Brain microvascular endothelial cell (primary cell): ENCODE results near the gene GINM1.
A peak's percentile ranks its signal among the peaks of the same experiment; 100 is the strongest.

Experiments used
- DNase-seq: peaks from one replicate; pipeline ENCODE4 v3.0.0-alpha.2; 2020
- H3K27ac ChIP-seq: fragments of 250-450 bp; sonication (Bioruptor Pico); 2 replicates; pipeline ENCODE4 v1.5.1; 2020; ENCODE audit warnings: mild to moderate bottlenecking, moderate library complexity
- H3K27me3 ChIP-seq: fragments of 250-450 bp; sonication (Bioruptor Pico); replicated peaks from 2 replicates; pipeline ENCODE4 v1.5.1; 2020; ENCODE audit warnings: mild to moderate bottlenecking
- H3K36me3 ChIP-seq: fragments of 250-450 bp; sonication (Bioruptor Pico); replicated peaks from 2 replicates; pipeline ENCODE4 v1.5.1; 2020; ENCODE audit warnings: mild to moderate bottlenecking
- H3K4me3 ChIP-seq: 2 replicates; pipeline ENCODE4 v1.5.1; 2011; ENCODE audit warnings: low read depth, mild to moderate bottlenecking, control low read depth, low read length, moderate library complexity
- in situ Hi-C: cut with HindIII; loops from 2 replicates; pipeline ENCODE4 v1.10.0; 2017; ENCODE audit warnings: low sequenced_read_pairs, low pct_ligation_motif_present
- TF ChIP-seq, protein P1 (sequence below): IDR thresholded peaks from 2 replicates; pipeline ENCODE4 v1.5.1; 2011; ENCODE audit warnings: low read depth, mild to moderate bottlenecking, moderate library complexity, low read length, control low read depth, inconsistent platforms; ENCODE audit errors: missing control alignments

The GINM1 gene

DNA sequence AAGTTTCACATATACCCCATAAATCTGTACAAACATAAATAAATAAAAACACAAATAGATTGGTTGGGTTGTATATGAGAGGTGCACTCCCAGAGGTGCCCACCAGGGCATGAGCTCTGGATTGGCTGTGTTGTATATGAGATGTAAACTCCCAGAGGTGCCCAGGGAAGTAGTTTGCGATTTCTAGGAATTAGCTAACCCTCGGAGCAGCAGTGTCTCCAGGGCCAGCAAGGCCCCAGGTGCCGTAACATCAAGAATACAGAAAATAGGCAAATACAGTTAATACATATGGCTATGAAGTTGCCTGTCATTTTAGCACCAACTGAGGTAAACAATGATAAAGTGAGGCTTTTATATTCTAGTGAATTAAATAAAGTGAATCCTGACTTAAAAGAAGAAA, 5.4 kb upstream of the GINM1 start:
- Histone ChIP-seq H3K4me3 (no peak overlapping the region), H3K27ac (no peak overlapping the region), H3K36me3 (no peaks in the 10 kb centered on the region), H3K27me3 (no peaks in the 10 kb centered on the region)
- TF ChIP-seq, protein P1, sequence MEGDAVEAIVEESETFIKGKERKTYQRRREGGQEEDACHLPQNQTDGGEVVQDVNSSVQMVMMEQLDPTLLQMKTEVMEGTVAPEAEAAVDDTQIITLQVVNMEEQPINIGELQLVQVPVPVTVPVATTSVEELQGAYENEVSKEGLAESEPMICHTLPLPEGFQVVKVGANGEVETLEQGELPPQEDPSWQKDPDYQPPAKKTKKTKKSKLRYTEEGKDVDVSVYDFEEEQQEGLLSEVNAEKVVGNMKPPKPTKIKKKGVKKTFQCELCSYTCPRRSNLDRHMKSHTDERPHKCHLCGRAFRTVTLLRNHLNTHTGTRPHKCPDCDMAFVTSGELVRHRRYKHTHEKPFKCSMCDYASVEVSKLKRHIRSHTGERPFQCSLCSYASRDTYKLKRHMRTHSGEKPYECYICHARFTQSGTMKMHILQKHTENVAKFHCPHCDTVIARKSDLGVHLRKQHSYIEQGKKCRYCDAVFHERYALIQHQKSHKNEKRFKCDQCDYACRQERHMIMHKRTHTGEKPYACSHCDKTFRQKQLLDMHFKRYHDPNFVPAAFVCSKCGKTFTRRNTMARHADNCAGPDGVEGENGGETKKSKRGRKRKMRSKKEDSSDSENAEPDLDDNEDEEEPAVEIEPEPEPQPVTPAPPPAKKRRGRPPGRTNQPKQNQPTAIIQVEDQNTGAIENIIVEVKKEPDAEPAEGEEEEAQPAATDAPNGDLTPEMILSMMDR = peak; percentile 78
- in situ Hi-C loops = no loop called here
- DNase-seq = peak; percentile 12

- H3K4me3 ChIP-seq = no peak overlapping the region
- in situ Hi-C loops = no loop called here
- no peaks in the 10 kb centered on the region for H3K27me3 ChIP-seq
- H3K36me3 ChIP-seq = no peaks in the 10 kb centered on the region
- DNase-seq = peak; percentile 58
- TF ChIP-seq, protein P1 = no peak
- H3K27ac ChIP-seq = no peak overlapping the region
These were observed 2.8 kb upstream of the GINM1 start for GRCh38 chr6:149563203-149563927.

DNA sequence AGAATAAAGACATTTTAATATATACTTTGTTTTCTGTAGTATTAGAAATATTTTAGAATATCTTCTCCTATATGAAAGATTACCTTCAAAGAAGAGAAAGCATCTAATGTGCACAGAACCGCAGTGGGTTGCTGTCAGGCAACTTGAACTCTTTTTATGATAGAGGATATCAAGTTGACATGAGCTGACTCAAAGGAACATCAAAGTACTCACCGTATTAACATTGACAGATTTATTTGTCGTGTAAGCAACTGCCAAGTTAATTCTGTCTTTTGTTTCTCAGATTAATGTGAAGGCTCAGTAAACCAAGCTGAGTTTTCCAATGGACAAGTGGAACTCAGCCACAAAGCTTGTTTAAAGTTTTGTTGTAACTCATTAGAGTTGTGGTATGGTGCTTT, 2.2 kb upstream of the GINM1 start:
- Histone ChIP-seq H3K27me3 (no peaks in the 10 kb centered on the region), H3K36me3 (no peaks in the 10 kb centered on the region), H3K4me3 (no peak overlapping the region), H3K27ac (no peak overlapping the region)
- in situ Hi-C loops = no loop called here
- TF ChIP-seq, protein P1 = no peak
- DNase-seq = no peak

GRCh38 chr6:149566410-149567193, 427 bp downstream of the GINM1 start:
- Histone ChIP-seq H3K27ac (peak overlapping the region; percentile 73), H3K27me3 (no peaks in the 10 kb centered on the region), H3K36me3 (no peaks in the 10 kb centered on the region), H3K4me3 (peak overlapping the region; percentile 83)
- DNase-seq = peak; percentile 17
- TF ChIP-seq, protein P1 = no peak
- in situ Hi-C loops = no loop called here

DNA sequence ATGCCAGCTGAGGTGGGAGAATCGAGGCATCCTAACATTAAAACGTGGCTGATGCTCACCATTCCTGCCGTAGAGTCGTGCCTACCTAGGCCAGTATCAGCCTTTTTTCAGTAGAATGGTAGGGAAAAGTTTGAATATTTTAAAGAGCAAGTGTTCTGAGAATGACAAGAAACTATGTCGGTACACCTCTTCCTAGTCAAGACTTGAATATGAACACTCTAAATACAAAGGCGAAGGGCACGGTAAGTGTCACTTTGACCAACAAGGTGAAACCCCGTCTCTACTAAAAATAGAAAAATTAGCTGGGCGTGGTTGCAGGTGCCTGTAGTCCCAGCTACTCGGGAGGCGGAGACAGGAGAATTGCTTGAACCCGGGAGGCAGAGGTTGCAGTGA, 1.0 kb downstream of the GINM1 start:
- in situ Hi-C loops = no loop called here
- no peaks in the 10 kb centered on the region for H3K36me3 ChIP-seq
- no peak for DNase-seq
- H3K27me3 ChIP-seq = no peaks in the 10 kb centered on the region
- no peak overlapping the region for H3K27ac ChIP-seq
- H3K4me3 ChIP-seq = peak overlapping the region; percentile 83
- TF ChIP-seq, protein P1 = no peak
